Hepatocyte (in vitro differentiated cells): ENCODE data around the gene ITFG1. TPM values are rescaled to one million over a fixed set of nuclear protein-coding genes. Genes with fewer than 3 reads are reported as not detected.

Experiments used
- DNase-seq: peaks from one replicate; pipeline ENCODE4 v3.0.0-alpha.2; 2016; ENCODE audit warnings: low spot score
- H2AFZ ChIP-seq: fragments of 200-600 bp; sonication (generic); 2 replicates; pipeline ENCODE4 v1.6.0; 2016; ENCODE audit warnings: antibody characterized with exemption, mild to moderate bottlenecking
- H3K27ac ChIP-seq: fragments of 200-600 bp; sonication (generic); 2 replicates; pipeline ENCODE4 v1.5.1; 2016; ENCODE audit warnings: mild to moderate bottlenecking
- H3K27me3 ChIP-seq: fragments of 200-600 bp; sonication (generic); 2 replicates; pipeline ENCODE4 v1.6.1; 2016
- H3K36me3 ChIP-seq: fragments of 200-600 bp; sonication (generic); replicated peaks from 2 replicates; pipeline ENCODE4 v1.5.1; 2016; ENCODE audit warnings: low read depth; ENCODE audit not compliant: insufficient read depth
- H3K4me1 ChIP-seq: fragments of 200-600 bp; sonication (generic); 2 replicates; pipeline ENCODE4 v1.5.1; 2016; ENCODE audit warnings: mild to moderate bottlenecking, moderate library complexity; ENCODE audit not compliant: insufficient read depth
- H3K4me2 ChIP-seq: fragments of 200-600 bp; sonication (generic); 2 replicates; pipeline ENCODE4 v1.6.0; 2016
- H3K4me3 ChIP-seq: fragments of 200-600 bp; sonication (generic); 2 replicates; pipeline ENCODE4 v1.5.1; 2016; ENCODE audit warnings: mild to moderate bottlenecking
- H3K79me2 ChIP-seq: fragments of 200-600 bp; sonication (generic); 2 replicates; pipeline ENCODE4 v1.6.0; 2017; ENCODE audit warnings: mild to moderate bottlenecking
- H3K9me2 ChIP-seq: fragments of 200-600 bp; sonication (generic); replicated peaks from 2 replicates; pipeline ENCODE4 v1.6.0; 2017; ENCODE audit warnings: mild to moderate bottlenecking; ENCODE audit not compliant: insufficient read depth
- H3K9me3 ChIP-seq: fragments of 200-600 bp; sonication (generic); 2 replicates; pipeline ENCODE4 v1.5.1; 2016; ENCODE audit warnings: low read depth, mild to moderate bottlenecking
- H4K20me1 ChIP-seq: fragments of 200-600 bp; sonication (generic); 2 replicates; pipeline ENCODE4 v1.6.0; 2016; ENCODE audit warnings: mild to moderate bottlenecking; ENCODE audit not compliant: insufficient read depth, poor library complexity, severe bottlenecking
- CTCF ChIP-seq: fragments of 200-600 bp; sonication (generic); IDR thresholded peaks from 2 replicates; pipeline ENCODE4 v1.5.1; 2016; ENCODE audit warnings: antibody characterized with exemption, mild to moderate bottlenecking; ENCODE audit not compliant: poor library complexity
- EZH2 ChIP-seq: fragments of 200-600 bp; sonication (generic); IDR thresholded peaks from 2 replicates; pipeline ENCODE4 v1.6.1; 2016; ENCODE audit warnings: antibody characterized with exemption, mild to moderate bottlenecking, borderline replicate concordance
- EZH2phosphoT487 ChIP-seq: fragments of 200-600 bp; sonication (generic); IDR thresholded peaks from one replicate; pipeline ENCODE4 v1.6.1; 2018; ENCODE audit warnings: antibody characterized with exemption, mild to moderate bottlenecking, low read depth, moderate library complexity; ENCODE audit not compliant: unreplicated experiment, severe bottlenecking
- WGBS: methylation state at CpG from one replicate; pipeline ENCODE4 v1.1.6; 2016; ENCODE audit warnings: low lambda C conversion rate; ENCODE audit errors: missing lambda C conversion rate; 5-methylcytosine and 5-hydroxymethylcytosine counted together
- polyA plus RNA-seq: library from polyadenylated mRNA; unstranded; fragments of >200 nt; fragmentation: Nextera tagmentation; extraction: Ambion mirVana; gene quantifications from 2 replicates; pipeline ENCODE4 v1.2.1, GENCODE V29; 2016
- total RNA-seq: library from RNA; depleted of rRNA; stranded (reverse); fragments of >200 nt; gene quantifications from 2 replicates; pipeline ENCODE4 v1.2.3, GENCODE V29; 2014

The ITFG1 gene
- total and polyA plus RNA-seq, 2 experiments from 2014 or later: 87.8 to 91.4 TPM

GRCh38 chr16:47247690-47248089 lies 213.2 kb downstream of the ITFG1 start:
- Histone ChIP-seq H3K27me3 (no peaks in the 10 kb centered on the region), H3K27ac (no peak overlapping the region), H2AFZ (no peak overlapping the region), H3K4me2 (no peak overlapping the region), H3K9me3 (no peaks in the 10 kb centered on the region), H3K79me2 (no peaks in the 10 kb centered on the region), H3K9me2 (no peaks in the 10 kb centered on the region), H4K20me1 (no peaks in the 10 kb centered on the region), H3K4me3 (no peak overlapping the region), H3K4me1 (no peaks in the 10 kb centered on the region), H3K36me3 (no peaks in the 10 kb centered on the region)
- no peak for DNase-seq
- WGBS: 64% methylated on average over 3 of the region's 3 CpGs
- no peak for TF ChIP-seq CTCF

- no peaks in the 10 kb centered on the region for H3K79me2 ChIP-seq
- no peaks in the 10 kb centered on the region for H3K36me3 ChIP-seq
- no peaks in the 10 kb centered on the region for H4K20me1 ChIP-seq
- 89% methylated on average over 4 of the region's 4 CpGs for WGBS
- H3K27ac ChIP-seq: no peak overlapping the region
- TF ChIP-seq EZH2: no peak
- TF ChIP-seq EZH2phosphoT487: no peak
- no peak for TF ChIP-seq CTCF
- H3K27me3 ChIP-seq: no peaks in the 10 kb centered on the region
- H2AFZ ChIP-seq: no peak overlapping the region
- no peaks in the 10 kb centered on the region for H3K9me3 ChIP-seq
- no peak overlapping the region for H3K4me3 ChIP-seq
- no peak overlapping the region for H3K4me2 ChIP-seq
- no peak for DNase-seq
- H3K4me1 ChIP-seq: no peaks in the 10 kb centered on the region
- no peaks in the 10 kb centered on the region for H3K9me2 ChIP-seq
Measured at GRCh38 chr16:47244206-47244605, 216.7 kb downstream of the ITFG1 start.

- Histone ChIP-seq H3K4me2 (no peak overlapping the region), H3K36me3 (no peaks in the 10 kb centered on the region), H3K27me3 (no peaks in the 10 kb centered on the region), H3K79me2 (no peaks in the 10 kb centered on the region), H3K4me3 (no peak overlapping the region), H3K9me3 (no peaks in the 10 kb centered on the region), H3K27ac (no peak overlapping the region), H4K20me1 (no peaks in the 10 kb centered on the region), H3K9me2 (no peaks in the 10 kb centered on the region), H3K4me1 (no peaks in the 10 kb centered on the region), H2AFZ (no peak overlapping the region)
- no peak for TF ChIP-seq EZH2phosphoT487
- no peak for TF ChIP-seq EZH2
- no peak for TF ChIP-seq CTCF
- no peak for DNase-seq
Measured at GRCh38 chr16:47241061-47241460, 219.8 kb downstream of the ITFG1 start.

GRCh38 chr16:47236716-47237115 lies 224.1 kb downstream of the ITFG1 start:
- H3K79me2 ChIP-seq: no peaks in the 10 kb centered on the region
- no peaks in the 10 kb centered on the region for H3K4me1 ChIP-seq
- DNase-seq: no peak
- 84% methylated on average over 6 of the region's 6 CpGs for WGBS
- no peaks in the 10 kb centered on the region for H3K9me3 ChIP-seq
- H3K36me3 ChIP-seq: no peaks in the 10 kb centered on the region
- no peak overlapping the region for H3K4me2 ChIP-seq
- no peak overlapping the region for H3K27ac ChIP-seq
- no peak overlapping the region for H3K4me3 ChIP-seq
- TF ChIP-seq EZH2phosphoT487 (no peak), EZH2 (no peak), CTCF (no peak)
- H3K9me2 ChIP-seq: no peaks in the 10 kb centered on the region
- no peak overlapping the region for H2AFZ ChIP-seq
- no peaks in the 10 kb centered on the region for H3K27me3 ChIP-seq
- no peaks in the 10 kb centered on the region for H4K20me1 ChIP-seq
